Heart left ventricle (tissue), 16 donors: ENCODE measurements around the gene TMEM178B. TPM values are rescaled to one million over a fixed set of nuclear protein-coding genes. Genes with fewer than 3 reads are reported as not detected.

Experiments used
- ATAC-seq, 4 donors: fragments of 200-7000 bp; cut with Tn5 transposase; one replicate each; pipeline ENCODE4 v1.9.1; 2020 to 2022; ENCODE audit warnings: moderate library complexity in 4 of 4, mild to moderate bottlenecking in 3 of 4, moderate number of reproducible peaks in 1 of 4
- DNase-seq, 5 donors: peaks; one replicate each; pipeline ENCODE4 v3.0.0-alpha.2; 2020
- H3K27ac ChIP-seq, 12 donors: fragments of 200-600 bp; sonication (generic) in 4 of 12; one replicate each; pipeline versions ENCODE4 v1.5.0 to v1.8.0; 2016 to 2022; ENCODE audit warnings: mild to moderate bottlenecking in 2 of 12
- H3K27me3 ChIP-seq, 9 donors: fragments of 200-600 bp; sonication (generic) in 2 of 9; one replicate each; pipeline versions ENCODE4 v1.5.1 to v1.8.0; 2016 to 2022; ENCODE audit warnings: mild to moderate bottlenecking in 3 of 9
- H3K36me3 ChIP-seq, 9 donors: fragments of 200-600 bp; sonication (generic) in 2 of 9; one replicate each; pipeline versions ENCODE4 v1.5.0 to v1.8.0; 2018 to 2022; ENCODE audit warnings: mild to moderate bottlenecking in 2 of 9
- H3K4me1 ChIP-seq, 12 donors: fragments of 200-600 bp; sonication (generic) in 4 of 12; one replicate each; pipeline versions ENCODE4 v1.5.0 to v1.8.0; 2016 to 2022; ENCODE audit warnings: mild to moderate bottlenecking in 3 of 12
- H3K4me3 ChIP-seq, 12 donors: fragments of 200-600 bp; sonication (generic) in 4 of 12; one replicate each; pipeline versions ENCODE4 v1.5.0 to v1.8.0; 2017 to 2022; ENCODE audit warnings: mild to moderate bottlenecking in 9 of 12, moderate library complexity in 4 of 12
- H3K9me3 ChIP-seq, 12 donors: fragments of 200-600 bp; sonication (generic) in 4 of 12; one replicate each; pipeline versions ENCODE4 v1.5.0 to v1.8.0; 2016 to 2022; ENCODE audit warnings: mild to moderate bottlenecking in 1 of 12
- CTCF ChIP-seq, 12 donors: fragments of 200-600 bp; sonication (generic) in 4 of 12; IDR thresholded peaks; one replicate each; pipeline versions ENCODE4 v1.5.0 to v1.8.0; 2018 to 2022; ENCODE audit warnings: antibody characterized with exemption in 12 of 12, mild to moderate bottlenecking in 5 of 12
- POLR2A ChIP-seq, 2 donors: fragments of 450-650 bp; IDR thresholded peaks; one replicate each; pipeline ENCODE4 v1.6.1; 2017; ENCODE audit warnings: antibody characterized with exemption in 2 of 2, mild to moderate bottlenecking in 2 of 2, moderate library complexity in 2 of 2
- WGBS, 4 donors: extraction: QIAGEN DNeasy Blood & Tissue Kit in 2 of 4; methylation state at CpG; one replicate each; pipeline versions ENCODE4 v1.1.5 to v1.1.7; 2013 to 2018; 5-methylcytosine and 5-hydroxymethylcytosine counted together
- intact Hi-C, 10 donors: fragments of 100-400 bp; cut with DNase I; formaldehyde crosslinking; loops; one replicate each; pipeline versions ENCODE4 v1.11.1 to v1.14.2; 2022
- polyA plus RNA-seq, 2 donors: library from polyadenylated mRNA; stranded (reverse); fragments of 200-250 nt; gene quantifications; one replicate each; pipeline ENCODE4 v1.2.3, GENCODE V29; 2013
- total RNA-seq, 9 donors: library from RNA; depleted of rRNA in 2 of 9; stranded (reverse); fragments of >200 nt in 2 of 9; fragmentation: NEBNext Ultra II Directional in 3 of 9; extraction: Animal tissue kit (Norgen Biotek cat#: 25700) in 3 of 9; gene quantifications; one replicate each; pipeline versions ENCODE4 v1.1.0 to v1.2.4, GENCODE V29; 2016 to 2023
- donor health status: ischemic (EF 13 %, LVEDD 7.1; RV severe dilation, severe dysfunction).
- donor health status: healthy with polysubstance abuse.
- donor health status: DM: no; HTN: yes; CAD: no.
- donor health status: DM: no; HTN: no; CAD: no.
- donor health status: ischemic (EF 25% LVEDD 6.9; RV normal size, moderate dysfunction).
- donor health status: ischemic (EF 25% LVEDD 5.7; RV mildly dilated, moderate dysfunction).
- donor health status: healthy.
- donor health status: DM: yes; HTN: yes; CAD: no.
- donor health status: ischemic (EF 35%, LVEDD 5.7; RV mildly dilated, moderate dysfunction).
- donor health status: nonischemic (EF 11% LVEDD 7.7; RV severe dilation, severe dysfunction).
- donor health status: DM: yes; HTN: yes; CAD: no.
- donor health status: PGD.
- donor health status: ischemic (EF 29% LVEDD 5.4; RV normal size, mild dysfunction).
- donor health status: nonischemic (EF 23%, LVEDD 6.1; RV moderate dilation, normal function).

Gene TMEM178B
- total and polyA plus RNA-seq, 11 donors: 1.2 to 58.5 (median 19.0) TPM

DNA sequence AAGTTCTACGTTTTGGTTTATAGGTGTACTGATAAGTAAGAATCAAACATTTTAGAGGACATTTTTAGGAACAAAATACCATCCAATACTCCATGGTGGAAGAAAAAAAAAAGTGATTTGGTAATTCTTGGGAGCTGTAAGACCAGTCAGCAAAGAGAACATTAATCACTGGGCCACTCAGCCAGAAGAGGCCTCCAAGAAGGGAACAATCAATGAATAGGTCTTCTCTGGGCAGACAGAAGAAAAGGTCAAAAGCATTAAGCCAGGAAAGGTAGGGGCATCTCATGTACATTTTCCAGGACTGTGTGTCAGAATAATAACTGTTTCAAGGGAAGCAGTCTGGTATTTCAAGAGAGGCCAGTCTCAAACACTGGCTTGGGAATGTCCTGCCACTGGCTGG is 286.9 kb downstream of the TMEM178B start:
- Histone ChIP-seq H3K27me3 (no peaks in the 10 kb centered on the region), H3K9me3 (no peaks in the 10 kb centered on the region), H3K27ac (peak overlapping the region in 4 of 12 donors; percentile 9 to 87 (median 42)), H3K36me3 (no peaks in the 10 kb centered on the region), H3K4me3 (no peak overlapping the region), H3K4me1 (peaks cover 0 to 56% (median 15%) of the 10 kb centered on the region in 12 donors)
- TF ChIP-seq CTCF (IDR thresholded peaks at IDR 0.05): no peak
- no peak for TF ChIP-seq POLR2A (IDR thresholded peaks at IDR 0.05)
- intact Hi-C loops: loop anchor here in 4 of 10 donors (5.0 to 10.0 kb wide), 4 partner anchors 59 to 174 kb away; no protein-coding TSS in a partner anchor
- 49 to 58% (median 53%) methylated on average over 1 of the region's 1 CpG for WGBS, 4 donors
- ATAC-seq: no peak
- no peak for DNase-seq

- H3K36me3 ChIP-seq: no peaks in the 10 kb centered on the region
- DNase-seq: no peak
- no peaks in the 10 kb centered on the region for H3K9me3 ChIP-seq
- H3K4me1 ChIP-seq: peaks cover 0 to 60% (median 21%) of the 10 kb centered on the region in 12 donors
- no peaks in the 10 kb centered on the region for H3K27me3 ChIP-seq
- no peak overlapping the region for H3K4me3 ChIP-seq
- peak overlapping the region in 7 of 12 donors; percentile 32 to 87 (median 62) for H3K27ac ChIP-seq
- intact Hi-C loops: loop anchor here in 4 of 10 donors (5.0 to 10.0 kb wide), 4 partner anchors 59 to 173 kb away; no protein-coding TSS in a partner anchor
- TF ChIP-seq POLR2A (IDR thresholded peaks at IDR 0.05) (no peak), CTCF (IDR thresholded peaks at IDR 0.05) (no peak)
- 35 to 48% (median 44%) methylated on average over 2 of the region's 2 CpGs for WGBS, 4 donors
- ATAC-seq: peak; percentile 37 to 48 (median 44)
These were observed 287.6 kb downstream of the TMEM178B start for GRCh38 chr7:141361479-141361878.

GRCh38 chr7:141361960-141362359 is 288.1 kb downstream of the TMEM178B start:
- 70 to 89% (median 79%) methylated on average over 4 of the region's 4 CpGs for WGBS, 4 donors
- ATAC-seq (no peak), DNase-seq (no peak)
- Histone ChIP-seq H3K4me3 (no peak overlapping the region), H3K27me3 (no peaks in the 10 kb centered on the region), H3K4me1 (peaks cover 0 to 65% (median 25%) of the 10 kb centered on the region in 12 donors), H3K27ac (peak overlapping the region in 11 of 12 donors; percentile 11 to 87 (median 59)), H3K9me3 (no peaks in the 10 kb centered on the region), H3K36me3 (no peaks in the 10 kb centered on the region)
- intact Hi-C loops: loop anchor here in 4 of 10 donors (5.0 to 10.0 kb wide), 4 partner anchors 60 to 173 kb away; no protein-coding TSS in a partner anchor
- TF ChIP-seq CTCF (IDR thresholded peaks at IDR 0.05) (no peak), POLR2A (IDR thresholded peaks at IDR 0.05) (no peak)

DNA sequence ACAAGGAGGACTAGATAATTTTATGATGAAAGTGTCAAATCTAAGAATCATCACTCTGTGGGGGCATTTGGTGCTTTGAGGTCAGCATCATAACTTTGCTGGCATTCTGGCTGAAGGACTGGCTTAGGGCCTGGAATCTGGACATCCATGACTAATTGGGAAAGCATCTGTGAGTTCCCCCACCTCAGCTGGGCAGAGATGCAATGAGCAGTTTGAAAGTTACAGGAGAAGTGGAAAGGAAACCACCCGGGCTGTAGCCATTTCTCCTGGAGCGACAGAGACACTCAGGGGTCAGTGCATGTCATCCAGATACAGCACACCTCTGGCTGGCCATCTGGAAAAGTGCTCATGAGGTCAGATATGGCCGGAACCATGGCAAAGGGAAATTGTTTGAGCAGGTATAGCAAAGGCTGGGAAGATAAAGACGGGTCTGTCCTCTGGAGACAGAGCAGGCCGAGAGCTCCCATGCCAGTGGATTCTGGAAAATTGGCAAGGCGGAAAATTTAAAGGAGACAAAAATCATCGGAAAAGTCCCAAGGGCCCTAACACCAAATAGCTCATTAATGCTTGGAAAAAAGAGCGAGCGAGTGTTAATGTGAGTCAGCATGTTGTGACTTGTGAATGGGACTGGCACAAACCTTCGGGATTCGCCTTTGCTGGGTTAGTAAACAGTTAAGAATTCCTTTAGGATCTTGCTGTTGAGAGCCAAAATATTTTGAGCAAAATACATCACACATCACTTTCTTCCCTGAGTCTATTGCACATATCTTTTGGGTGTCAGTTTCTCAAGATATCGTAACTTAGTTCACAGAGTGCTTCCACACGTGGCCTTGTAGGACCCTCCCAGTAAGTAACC is 288.9 kb downstream of the TMEM178B start:
- TF ChIP-seq CTCF (IDR thresholded peaks at IDR 0.05): no peak
- TF ChIP-seq POLR2A (IDR thresholded peaks at IDR 0.05): no peak
- DNase-seq: peak in 3 of 5 donors; percentile 31 to 50 (median 33)
- Histone ChIP-seq H3K4me3 (no peak overlapping the region), H3K4me1 (peaks cover 0 to 74% (median 26%) of the 10 kb centered on the region in 12 donors), H3K9me3 (no peaks in the 10 kb centered on the region), H3K27ac (peak overlapping the region; percentile 24 to 87 (median 62)), H3K36me3 (no peaks in the 10 kb centered on the region), H3K27me3 (no peaks in the 10 kb centered on the region)
- intact Hi-C loops: loop anchor here in 4 of 10 donors (5.0 to 10.0 kb wide), 4 partner anchors 61 to 172 kb away; no protein-coding TSS in a partner anchor
- peak; percentile 27 to 63 (median 58) for ATAC-seq
- WGBS, 4 donors: 39 to 61% (median 44%) methylated on average over 13 of the region's 13 CpGs
